Astrocyte of the cerebellum (primary cell): ENCODE measurements around the gene PRKAR1B.

ENCODE experiments used
- DNase-seq: peaks from one replicate; pipeline ENCODE4 v3.0.0-alpha.2; 2011; ENCODE audit warnings: low read depth
- H3K4me3 ChIP-seq: 2 replicates; pipeline ENCODE4 v1.5.1; 2011; ENCODE audit warnings: mild to moderate bottlenecking, low read depth, low read length, moderate library complexity
- in situ Hi-C: cut with HindIII; loops from 2 replicates; pipeline ENCODE4 v1.10.0; 2017; ENCODE audit warnings: low sequenced_read_pairs
- TF ChIP-seq, protein P1 (sequence below): IDR thresholded peaks from 2 replicates; pipeline ENCODE4 v1.5.1; 2012; ENCODE audit warnings: low read length, low read depth, moderate library complexity, mild to moderate bottlenecking; ENCODE audit errors: missing control alignments

Gene PRKAR1B

DNA sequence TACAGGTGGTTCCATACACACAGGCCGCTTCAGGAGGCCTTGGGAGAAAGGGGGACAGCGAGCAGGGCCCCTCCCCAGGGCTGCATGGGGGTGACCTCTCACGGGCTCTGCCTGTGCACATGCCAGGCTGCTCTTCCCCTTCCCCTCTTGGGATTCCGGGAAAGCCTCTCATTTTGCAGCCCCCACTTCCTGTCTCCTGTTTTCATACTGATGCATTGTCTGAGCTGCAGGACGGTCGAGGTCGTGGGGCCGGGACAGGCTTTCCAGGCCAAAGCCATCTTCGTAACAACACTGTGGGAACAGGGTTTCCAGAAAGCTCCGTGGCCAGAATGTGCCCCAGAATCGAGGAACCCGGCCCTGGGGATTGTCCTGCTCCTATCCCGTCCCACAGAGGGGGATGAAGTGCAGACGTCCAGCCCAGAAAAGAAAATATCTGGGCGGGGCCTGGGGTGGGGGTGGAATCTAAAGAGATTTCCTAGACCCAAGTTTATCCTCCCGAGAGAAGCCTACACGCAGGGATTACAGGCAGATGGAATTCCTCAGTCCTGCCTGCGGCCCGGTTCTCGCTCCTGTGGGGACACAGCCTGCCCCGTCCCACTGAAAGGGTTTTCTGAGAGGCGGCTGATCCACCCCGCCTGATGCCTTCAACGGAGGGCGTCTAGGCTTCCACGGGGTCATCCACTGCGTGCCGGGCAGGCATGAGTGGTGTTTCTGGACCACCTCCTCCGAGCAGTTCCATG is 30.1 kb downstream of the PRKAR1B start:
- H3K4me3 ChIP-seq: no peak overlapping the region
- in situ Hi-C loops: no loop called here
- no peak for DNase-seq
- TF ChIP-seq, protein P1, sequence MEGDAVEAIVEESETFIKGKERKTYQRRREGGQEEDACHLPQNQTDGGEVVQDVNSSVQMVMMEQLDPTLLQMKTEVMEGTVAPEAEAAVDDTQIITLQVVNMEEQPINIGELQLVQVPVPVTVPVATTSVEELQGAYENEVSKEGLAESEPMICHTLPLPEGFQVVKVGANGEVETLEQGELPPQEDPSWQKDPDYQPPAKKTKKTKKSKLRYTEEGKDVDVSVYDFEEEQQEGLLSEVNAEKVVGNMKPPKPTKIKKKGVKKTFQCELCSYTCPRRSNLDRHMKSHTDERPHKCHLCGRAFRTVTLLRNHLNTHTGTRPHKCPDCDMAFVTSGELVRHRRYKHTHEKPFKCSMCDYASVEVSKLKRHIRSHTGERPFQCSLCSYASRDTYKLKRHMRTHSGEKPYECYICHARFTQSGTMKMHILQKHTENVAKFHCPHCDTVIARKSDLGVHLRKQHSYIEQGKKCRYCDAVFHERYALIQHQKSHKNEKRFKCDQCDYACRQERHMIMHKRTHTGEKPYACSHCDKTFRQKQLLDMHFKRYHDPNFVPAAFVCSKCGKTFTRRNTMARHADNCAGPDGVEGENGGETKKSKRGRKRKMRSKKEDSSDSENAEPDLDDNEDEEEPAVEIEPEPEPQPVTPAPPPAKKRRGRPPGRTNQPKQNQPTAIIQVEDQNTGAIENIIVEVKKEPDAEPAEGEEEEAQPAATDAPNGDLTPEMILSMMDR: no peak

DNA sequence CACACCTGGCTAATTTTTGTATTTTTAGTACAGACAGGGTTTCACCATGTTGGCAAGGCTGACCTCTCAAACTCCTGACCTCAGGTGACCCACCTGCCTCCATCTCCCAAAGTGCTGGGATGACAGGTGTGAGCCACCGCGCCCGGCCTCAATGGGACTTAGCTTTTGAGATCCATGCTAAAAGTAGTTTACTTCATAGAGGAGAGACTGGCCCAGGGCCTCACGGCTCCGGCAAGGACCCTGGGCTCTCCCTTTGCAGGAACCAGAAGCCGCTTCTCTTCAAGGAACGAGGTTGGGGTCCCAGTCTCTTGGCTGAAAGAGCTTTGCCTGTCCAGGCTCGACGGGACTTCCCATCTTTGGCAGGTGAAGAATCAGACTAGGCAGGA is 30.7 kb downstream of the PRKAR1B start:
- in situ Hi-C loops: no loop called here
- DNase-seq: no peak
- TF ChIP-seq, protein P1: no peak
- no peak overlapping the region for H3K4me3 ChIP-seq

DNA sequence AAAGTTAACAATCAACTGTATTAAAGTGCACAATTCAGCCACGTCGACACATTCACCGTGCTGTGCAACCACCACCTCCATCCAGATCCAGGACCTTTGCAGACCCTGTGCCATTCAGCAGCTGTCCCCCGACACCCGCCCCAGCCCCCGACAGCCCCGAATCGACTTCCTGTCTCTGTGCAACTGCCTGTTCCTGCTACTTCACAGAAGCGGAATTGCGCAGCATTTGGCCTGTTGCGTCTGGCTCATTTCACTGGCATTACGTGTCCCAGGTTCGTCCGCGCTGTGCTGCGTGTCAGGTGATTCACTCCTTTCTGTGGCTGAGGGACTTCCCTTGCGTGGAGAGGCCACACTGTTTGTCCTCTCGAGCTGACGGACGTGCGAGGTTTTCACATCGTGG is 33.8 kb downstream of the PRKAR1B start:
- TF ChIP-seq, protein P1: no peak
- no peak for DNase-seq
- no peak overlapping the region for H3K4me3 ChIP-seq
- in situ Hi-C loops: no loop called here

DNA sequence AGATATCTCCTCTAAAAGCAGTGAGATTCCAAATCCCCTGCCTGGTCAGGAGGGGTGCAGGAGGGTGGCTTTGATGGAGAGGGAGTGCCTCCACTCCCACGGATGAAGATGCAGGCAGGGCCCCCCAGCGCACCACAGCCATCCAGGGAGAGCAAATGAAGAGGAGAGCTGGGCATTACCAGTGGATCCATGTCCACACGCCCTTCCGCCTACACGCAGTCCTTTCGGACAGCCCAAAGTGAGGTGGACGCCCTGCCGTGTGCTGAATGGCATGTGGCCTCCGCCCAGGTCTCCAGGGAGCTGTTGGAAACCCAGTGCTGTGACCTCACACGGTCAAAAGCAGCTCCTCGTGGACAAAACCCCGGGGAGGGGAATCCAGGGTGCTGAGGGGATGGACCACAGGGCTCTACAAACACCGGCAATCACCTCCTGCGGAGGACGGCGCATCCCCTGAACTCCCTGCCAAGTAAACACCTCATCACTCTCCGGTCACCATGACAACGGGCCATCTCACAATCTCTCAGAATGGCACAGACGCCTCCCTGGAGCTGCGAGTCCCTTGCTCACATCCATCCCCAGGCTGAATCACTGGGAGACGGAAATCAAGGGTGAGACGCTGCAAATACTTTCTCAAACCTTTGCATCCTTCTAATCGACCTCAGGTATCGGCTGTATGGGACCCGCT is 35.6 kb downstream of the PRKAR1B start:
- DNase-seq: no peak
- in situ Hi-C loops: no loop called here
- TF ChIP-seq, protein P1: no peak
- H3K4me3 ChIP-seq: no peak overlapping the region

DNA sequence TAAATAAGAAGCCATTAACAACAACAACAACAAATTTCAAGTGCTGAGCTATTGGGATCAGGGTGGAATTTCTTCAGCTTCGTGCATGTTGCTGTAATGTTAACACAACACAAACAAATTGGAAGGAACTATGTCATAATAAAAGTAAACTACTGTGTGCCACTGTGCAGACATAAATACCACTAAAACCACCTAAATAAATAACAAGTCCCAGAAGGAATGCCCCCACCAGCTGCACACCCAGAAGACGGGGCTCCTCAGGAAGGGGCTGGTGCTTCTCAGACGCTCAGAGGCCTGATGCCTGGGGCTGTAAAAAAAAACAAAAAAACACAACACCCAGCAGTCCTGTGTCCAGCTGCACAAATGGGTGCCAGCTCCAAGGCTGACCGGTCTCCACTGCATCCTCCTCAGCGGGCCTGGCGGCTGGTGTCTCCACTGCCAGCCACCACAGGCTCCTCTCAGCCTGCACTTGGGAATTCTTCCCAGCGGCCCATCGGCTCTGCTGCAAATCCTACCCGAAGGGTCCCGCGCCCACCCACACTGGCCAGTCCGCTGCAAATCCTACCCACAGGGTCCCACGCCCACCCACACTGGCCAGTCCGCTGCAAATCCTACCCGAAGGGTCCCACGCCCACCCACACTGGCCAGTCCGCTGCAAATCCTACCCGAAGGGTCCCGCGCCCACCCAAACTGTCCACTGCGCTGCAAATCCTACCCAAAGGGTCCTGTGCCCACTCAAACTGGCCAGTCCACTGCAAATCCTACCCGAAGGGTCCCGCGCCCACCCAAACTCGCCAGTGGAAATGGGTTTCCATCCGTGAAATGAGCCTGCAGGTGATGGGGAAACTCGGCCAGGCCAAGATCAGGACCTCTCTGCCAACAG is 36.4 kb downstream of the PRKAR1B start:
- in situ Hi-C loops: no loop called here
- DNase-seq: no peak
- no peak overlapping the region for H3K4me3 ChIP-seq
- TF ChIP-seq, protein P1: no peak

DNA sequence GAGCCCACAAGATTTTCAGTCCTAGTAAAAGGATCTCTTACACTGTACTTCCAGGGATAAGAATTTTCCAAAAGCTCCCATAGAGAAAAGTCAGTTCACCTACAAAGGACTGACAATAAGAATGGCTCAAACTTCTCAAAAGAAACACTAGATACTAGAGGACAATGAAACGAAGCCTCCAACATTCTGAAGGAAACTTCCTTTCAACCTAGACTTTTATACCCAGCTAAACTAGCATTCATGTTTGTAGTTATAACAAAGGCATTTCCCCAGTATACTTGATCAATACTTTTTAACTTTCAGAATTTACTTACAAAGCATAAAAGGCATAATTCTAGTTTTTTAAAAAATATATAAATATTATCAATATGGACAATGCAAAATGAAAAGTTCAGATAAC is 41.5 kb downstream of the PRKAR1B start:
- no peak overlapping the region for H3K4me3 ChIP-seq
- TF ChIP-seq, protein P1: no peak
- no peak for DNase-seq
- in situ Hi-C loops: no loop called here
